PC-3 (cell line): ENCODE data around the gene STK11.

Source experiments
- CTCF ChIP-seq: fragments of 300-600 bp; sonication (generic); conservative IDR thresholded peaks from 2 replicates; pipeline ENCODE4 v1.5.1; 2017; ENCODE audit warnings: antibody characterized with exemption, low read depth, mild to moderate bottlenecking, low read length
- EZH2 ChIP-seq: fragments of 300-600 bp; sonication (generic); IDR thresholded peaks from one replicate; pipeline ENCODE4 v1.6.1; 2017; ENCODE audit warnings: antibody characterized with exemption, mild to moderate bottlenecking, low read length; ENCODE audit not compliant: unreplicated experiment

DNA sequence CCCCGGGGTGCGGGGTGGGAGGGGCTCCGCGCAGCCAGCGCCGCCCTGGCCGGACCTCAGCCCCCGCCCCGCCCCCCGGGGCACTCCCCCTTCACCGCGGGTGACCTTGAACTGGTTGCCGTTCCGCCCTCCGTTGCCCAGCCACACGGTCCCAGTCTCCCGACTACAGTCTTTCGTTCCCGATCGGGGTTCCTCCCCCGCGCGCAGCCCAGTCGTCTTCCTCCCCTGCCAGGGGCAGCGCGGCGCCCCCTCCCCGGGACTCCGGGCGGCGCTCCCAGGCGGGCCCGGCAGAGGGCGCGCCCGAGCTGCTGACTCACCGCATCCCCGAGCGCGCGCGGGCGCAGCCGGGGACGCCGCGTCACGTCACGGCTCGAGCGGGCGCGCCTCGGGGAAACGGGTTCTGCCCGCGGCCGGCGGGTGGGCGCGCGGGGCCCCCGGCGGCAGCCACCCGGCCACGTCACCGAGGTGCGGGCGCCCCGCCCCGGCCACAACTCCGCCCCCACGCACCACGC is 43.3 kb downstream of the STK11 start:
- peak; percentile 60 for TF ChIP-seq CTCF
- TF ChIP-seq EZH2 = no peak
